ENCODE results near the gene RMND5A.
A peak's percentile ranks its signal among the peaks of the same experiment; 100 is the strongest.

Gene RMND5A

DNA sequence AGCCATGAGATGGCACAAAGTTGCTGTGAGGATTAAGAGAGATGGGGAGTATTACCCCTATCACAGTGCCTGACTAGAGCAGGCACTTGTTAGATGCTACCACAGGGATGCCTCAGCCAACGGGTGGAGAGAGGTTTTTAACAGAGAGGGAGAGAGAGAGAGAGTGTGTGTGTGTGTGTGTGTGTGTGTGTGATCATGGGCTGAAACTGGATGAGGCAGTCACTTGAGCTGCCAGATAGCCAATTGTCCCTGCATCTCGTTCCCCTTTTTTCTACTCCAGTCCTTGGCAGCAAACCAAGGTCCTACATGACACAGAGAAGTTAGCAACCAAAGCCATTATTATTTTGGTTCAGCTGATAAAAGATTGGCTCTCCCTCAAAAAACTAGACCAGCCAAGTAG is 67.6 kb downstream of the RMND5A start:
- in situ Hi-C loops (cut with MboI; ENCODE audit: low sequenced_read_pairs, unreplicated experiment) = no loop called here
- TF ChIP-seq, protein P1, sequence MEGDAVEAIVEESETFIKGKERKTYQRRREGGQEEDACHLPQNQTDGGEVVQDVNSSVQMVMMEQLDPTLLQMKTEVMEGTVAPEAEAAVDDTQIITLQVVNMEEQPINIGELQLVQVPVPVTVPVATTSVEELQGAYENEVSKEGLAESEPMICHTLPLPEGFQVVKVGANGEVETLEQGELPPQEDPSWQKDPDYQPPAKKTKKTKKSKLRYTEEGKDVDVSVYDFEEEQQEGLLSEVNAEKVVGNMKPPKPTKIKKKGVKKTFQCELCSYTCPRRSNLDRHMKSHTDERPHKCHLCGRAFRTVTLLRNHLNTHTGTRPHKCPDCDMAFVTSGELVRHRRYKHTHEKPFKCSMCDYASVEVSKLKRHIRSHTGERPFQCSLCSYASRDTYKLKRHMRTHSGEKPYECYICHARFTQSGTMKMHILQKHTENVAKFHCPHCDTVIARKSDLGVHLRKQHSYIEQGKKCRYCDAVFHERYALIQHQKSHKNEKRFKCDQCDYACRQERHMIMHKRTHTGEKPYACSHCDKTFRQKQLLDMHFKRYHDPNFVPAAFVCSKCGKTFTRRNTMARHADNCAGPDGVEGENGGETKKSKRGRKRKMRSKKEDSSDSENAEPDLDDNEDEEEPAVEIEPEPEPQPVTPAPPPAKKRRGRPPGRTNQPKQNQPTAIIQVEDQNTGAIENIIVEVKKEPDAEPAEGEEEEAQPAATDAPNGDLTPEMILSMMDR (IDR thresholded peaks at IDR 0.05; ENCODE audit: borderline replicate concordance, control extremely low read depth, extremely low read depth, insufficient read depth, missing control alignments) = no peak
- DNase-seq (ENCODE audit: low spot score) = no peak

DNA sequence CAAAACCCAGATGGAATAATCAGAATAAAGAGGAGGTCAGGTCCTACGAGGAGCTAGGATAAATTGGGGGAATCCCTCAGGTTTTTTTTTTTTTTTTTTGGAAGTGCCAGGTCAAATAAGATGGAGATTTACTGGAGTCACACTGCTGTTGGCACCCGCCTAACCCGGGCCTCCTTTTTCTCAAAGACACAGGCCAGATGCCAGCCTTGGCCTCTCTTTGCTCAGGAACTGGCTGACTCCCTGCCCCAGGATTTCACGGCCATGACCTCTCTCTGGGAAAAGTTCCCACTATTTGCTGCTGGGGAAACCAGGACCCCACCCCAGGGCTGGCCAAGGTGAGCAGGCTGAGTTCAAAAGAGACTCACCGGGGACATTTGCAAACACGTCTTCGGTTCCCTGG is 68.1 kb downstream of the RMND5A start:
- in situ Hi-C loops (cut with MboI; ENCODE audit: low sequenced_read_pairs, unreplicated experiment) = no loop called here
- DNase-seq (ENCODE audit: low spot score) = no peak
- TF ChIP-seq, protein P1 (IDR thresholded peaks at IDR 0.05; ENCODE audit: borderline replicate concordance, control extremely low read depth, extremely low read depth, insufficient read depth, missing control alignments) = no peak

DNA sequence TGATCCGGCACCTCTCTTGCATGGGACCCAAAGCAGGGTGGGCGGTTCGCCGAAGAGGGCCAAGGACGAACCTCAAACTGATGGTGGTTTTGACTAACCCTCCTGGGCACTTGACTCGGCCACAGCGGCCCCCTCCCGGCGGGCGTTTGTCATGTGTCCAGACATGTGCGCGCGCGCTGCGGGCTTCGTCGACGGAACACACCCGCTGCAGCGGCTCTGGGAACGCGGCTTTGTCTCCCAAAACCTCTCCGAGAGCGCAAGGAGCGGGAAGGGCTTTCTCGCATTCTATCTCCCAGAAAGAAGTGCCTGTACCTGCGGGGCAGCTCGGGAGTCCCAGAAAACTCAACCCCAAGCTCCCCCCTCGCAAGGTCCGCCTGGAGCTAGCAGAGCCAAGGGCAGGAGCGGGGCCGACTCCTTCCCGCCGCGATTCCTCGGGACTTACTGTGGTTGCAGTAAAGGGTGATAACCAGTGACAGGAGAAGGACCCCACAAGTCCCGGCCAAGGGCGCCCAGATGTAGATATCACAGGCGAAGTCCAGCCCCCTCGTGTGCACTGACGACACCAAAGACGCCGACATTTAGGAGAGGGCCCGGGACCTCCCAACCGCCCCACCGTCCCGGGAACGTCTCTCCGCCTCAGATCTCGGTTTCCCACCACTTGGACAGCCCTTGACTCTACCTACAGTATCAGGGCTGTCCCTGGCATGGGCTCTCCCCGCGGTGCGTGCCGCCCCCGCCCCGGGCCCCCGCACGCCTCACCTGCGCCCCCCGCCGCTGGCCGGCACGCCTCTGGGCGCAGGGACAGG is 69.0 kb downstream of the RMND5A start:
- peak; percentile 32 for DNase-seq (ENCODE audit: low spot score)
- in situ Hi-C loops (cut with MboI; ENCODE audit: low sequenced_read_pairs, unreplicated experiment) = no loop called here
- TF ChIP-seq, protein P1 (IDR thresholded peaks at IDR 0.05; ENCODE audit: borderline replicate concordance, control extremely low read depth, extremely low read depth, insufficient read depth, missing control alignments) = no peak

DNA sequence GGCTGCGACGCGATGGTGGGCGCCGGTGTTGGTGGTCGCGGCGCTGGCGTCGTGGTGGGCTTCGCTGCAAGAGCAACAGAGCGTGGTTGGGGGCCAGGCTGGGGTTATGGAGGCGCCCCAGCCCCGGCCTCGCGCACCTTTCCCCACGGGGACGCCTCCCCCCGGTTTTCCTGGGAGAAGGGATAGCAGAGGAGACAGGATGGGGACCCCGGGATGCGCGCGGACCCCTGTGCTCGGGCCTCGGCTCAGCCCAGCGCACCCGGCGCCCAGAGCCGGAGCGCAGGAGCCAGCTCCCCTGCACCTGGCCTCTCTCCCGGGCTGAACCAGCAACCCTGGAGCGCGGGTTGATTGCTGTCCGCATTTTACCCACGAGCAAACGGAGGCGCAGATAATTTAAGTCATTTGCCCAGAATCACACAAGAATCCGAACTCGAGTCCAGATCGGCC is 69.6 kb downstream of the RMND5A start:
- in situ Hi-C loops (cut with MboI; ENCODE audit: low sequenced_read_pairs, unreplicated experiment) = no loop called here
- DNase-seq (ENCODE audit: low spot score) = no peak
- TF ChIP-seq, protein P1 (IDR thresholded peaks at IDR 0.05; ENCODE audit: borderline replicate concordance, control extremely low read depth, extremely low read depth, insufficient read depth, missing control alignments) = no peak

DNA sequence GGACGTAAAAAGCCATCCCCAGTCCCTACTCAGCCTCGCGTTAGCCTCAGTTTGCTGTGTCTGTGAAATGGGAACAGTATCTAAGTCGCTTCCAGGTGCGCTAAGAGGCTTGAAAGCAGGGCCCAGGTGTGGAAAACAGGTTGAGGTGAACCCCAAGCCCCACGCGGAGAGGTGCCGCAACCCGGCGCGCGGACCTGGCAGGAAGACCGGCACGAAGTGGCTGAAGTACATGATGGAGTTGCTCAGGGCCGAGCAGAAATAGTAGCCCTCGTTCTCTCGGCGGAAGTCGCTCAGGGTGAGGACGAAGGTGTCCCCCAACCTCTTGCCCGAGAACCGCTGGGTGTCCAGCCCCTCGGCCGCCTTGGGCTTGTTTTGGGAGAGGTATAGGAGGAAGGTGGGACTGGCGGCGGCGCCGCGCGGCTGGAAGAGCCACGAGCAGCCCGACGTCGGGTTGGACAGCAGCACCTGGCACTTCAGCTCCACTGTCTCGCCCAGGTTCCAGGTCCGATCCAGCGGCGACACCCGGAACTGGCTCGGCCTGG is 70.1 kb downstream of the RMND5A start:
- TF ChIP-seq, protein P1 (IDR thresholded peaks at IDR 0.05; ENCODE audit: borderline replicate concordance, control extremely low read depth, extremely low read depth, insufficient read depth, missing control alignments) = no peak
- in situ Hi-C loops (cut with MboI; ENCODE audit: low sequenced_read_pairs, unreplicated experiment) = no loop called here
- DNase-seq (ENCODE audit: low spot score) = peak; percentile 41

DNA sequence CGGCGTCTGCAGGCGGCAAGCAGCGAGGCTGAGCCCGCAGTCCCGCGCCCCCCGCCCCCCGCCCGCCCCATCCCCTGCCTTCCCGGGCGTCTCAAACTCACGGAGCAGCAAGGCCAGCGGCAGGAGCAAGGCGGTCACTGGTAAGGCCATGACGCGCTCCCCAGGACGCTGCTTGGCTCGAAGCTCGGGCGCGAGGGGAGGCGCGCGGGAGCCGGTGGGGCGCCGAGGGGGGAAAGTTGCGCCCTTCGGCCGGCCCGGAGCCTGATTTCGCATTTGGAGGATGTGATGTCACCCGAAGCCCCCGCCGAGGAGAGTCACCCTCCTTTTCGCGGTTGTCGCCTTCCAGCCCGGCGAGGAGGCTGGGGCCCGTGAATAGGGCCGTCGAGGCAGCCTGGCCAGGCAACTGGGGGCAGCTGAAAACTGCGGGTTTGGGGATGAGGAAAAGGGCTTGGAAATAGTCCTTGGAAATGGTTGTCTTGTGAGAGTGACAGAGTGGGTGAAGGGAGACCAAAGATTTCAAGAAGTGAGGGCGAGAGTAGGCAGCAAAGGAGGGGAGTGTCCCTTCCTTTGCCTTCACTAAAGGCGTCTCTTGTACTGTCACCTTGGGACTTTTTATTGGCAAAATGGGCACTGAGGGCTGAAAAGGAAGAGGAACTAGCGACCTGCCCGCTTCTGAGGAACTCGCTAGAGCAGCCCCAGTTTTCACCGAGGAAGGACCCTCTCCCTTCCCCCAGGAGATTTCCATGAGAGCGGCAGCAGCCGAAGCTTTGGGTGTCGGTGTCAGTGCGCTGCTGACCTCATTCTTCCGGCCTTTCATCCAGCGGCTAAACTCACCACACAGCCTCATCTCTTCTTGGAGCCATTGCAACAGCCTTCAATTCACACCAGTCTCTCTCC is 70.8 kb downstream of the RMND5A start, which contains the start of gene CD8A:
Gene CD8A, minus strand, starts transcription at position 238 of the 897 bp plus-strand sequence. Its CDS starts 88 bp downstream, at position 150.
- in situ Hi-C loops (cut with MboI; ENCODE audit: low sequenced_read_pairs, unreplicated experiment) = no loop called here
- DNase-seq (ENCODE audit: low spot score) = peak; percentile 61
- TF ChIP-seq, protein P1 (IDR thresholded peaks at IDR 0.05; ENCODE audit: borderline replicate concordance, control extremely low read depth, extremely low read depth, insufficient read depth, missing control alignments) = no peak
